GM21515 (cell line): ENCODE measurements around the gene CNKSR3.
"Not testable (repeated sequence)": the region's sequence is repeated elsewhere in the genome, so short reads cannot be mapped to it uniquely, and the experiment has no call there.

ENCODE experiments used
- ATAC-seq: cut with Tn5 transposase; IDR thresholded peaks from one replicate; pipeline ENCODE4 v1.9.1; 2021; ENCODE audit not compliant: unreplicated experiment

CNKSR3 gene

DNA sequence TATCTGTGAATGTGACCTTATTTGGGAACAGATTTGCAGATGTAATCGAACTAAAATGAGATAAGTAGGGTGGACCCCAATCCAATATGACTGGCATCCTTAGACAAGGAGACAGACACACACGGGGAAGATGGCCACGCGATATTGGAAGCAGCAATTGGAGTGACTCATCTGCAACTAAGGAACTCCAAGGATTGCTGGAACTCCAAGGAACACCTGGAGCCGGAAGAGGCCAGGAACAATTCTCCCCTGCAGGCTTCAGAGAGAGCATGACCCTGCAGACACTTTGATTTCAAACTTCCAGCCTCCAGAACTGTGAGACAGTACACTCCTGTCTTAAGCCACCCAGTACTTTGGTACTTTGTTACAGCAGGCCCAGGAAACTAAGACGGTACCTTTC, 19.5 kb upstream of the CNKSR3 start:
- no peak for ATAC-seq

DNA sequence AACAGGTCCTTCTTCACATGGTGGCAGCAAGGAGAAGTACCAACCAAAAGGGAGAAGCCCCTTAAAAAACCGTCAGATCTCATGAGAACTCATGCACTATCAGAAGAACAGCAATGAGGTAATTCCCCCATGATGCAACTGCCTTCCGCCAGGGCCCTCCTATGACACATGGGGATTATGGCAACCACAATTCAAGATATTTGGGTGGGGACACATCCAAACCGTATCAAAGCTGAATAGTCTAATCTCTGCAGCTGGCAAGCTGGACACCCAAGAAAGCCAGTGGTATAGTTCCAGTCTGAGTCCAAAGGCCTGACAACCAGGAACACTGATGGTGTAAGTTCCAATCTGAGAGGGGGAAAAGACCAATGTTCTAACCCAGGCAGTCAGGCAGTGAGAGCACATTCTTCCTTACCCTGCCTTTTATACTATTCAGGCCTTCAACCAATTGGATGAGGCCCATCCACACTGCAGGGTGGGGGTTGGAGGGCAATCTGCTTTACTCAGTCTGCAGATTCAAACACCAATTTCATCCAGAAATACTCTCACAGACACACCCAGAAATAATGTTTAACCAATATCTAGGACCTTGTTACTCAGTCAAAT, 17.9 kb upstream of the CNKSR3 start:
- no peak for ATAC-seq

DNA sequence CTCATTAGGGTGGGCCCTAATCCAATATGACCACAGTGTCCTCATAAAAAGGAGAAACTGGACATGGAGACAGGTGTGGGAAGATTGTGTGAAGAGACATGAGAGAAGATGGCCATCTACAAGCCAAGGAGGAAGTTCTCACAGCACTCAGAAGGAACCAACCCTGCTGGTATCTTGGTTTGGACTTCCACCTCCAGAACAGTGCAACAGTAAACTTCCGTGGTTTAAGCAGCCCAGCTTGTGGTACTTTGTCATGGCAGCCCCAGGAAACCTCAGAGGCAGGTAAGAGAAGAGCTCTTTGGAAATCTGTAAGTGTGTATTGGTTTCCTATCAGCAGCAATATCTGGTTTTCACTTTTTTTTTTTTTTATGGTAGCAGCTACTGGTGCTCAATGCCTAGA, 16.5 kb upstream of the CNKSR3 start:
- ATAC-seq = no peak

DNA sequence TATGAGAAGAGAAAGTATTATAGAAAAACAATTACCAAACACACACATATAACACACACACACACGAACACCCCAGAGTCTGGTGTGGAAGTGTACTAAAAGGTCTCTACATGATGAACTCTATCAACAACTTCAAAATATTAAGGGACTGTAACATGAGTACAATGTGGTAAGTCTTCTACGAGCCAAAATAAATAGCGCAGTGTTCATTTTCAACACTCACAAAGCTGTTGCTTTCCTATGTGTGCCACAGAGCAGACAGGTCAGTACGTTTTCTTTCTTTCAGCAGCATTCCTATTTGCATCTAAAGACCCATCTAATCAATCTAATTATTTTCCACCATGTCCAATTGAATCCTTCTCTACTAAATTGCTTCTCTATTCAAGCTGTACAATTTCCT, 12.1 kb upstream of the CNKSR3 start:
- no peak for ATAC-seq

DNA sequence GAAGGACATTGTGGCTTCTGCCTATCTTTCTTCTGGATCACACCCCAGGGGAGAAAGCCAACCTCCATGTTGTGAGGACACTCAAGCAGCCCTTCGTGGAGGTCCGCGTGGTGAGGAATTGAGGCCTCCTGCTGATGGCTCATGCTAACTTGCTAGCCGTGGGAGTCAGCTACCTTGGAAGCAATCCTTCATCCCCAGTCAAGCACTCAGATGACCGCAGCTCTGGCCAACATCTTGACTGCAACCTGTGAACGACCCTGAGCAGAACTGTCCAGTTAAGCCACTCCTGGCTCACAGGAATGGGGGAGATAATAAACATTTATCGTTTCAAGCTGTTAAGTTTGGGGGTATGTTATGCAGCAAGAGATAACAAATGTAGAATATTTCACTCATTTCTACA, 10.9 kb upstream of the CNKSR3 start:
- no peak for ATAC-seq

DNA sequence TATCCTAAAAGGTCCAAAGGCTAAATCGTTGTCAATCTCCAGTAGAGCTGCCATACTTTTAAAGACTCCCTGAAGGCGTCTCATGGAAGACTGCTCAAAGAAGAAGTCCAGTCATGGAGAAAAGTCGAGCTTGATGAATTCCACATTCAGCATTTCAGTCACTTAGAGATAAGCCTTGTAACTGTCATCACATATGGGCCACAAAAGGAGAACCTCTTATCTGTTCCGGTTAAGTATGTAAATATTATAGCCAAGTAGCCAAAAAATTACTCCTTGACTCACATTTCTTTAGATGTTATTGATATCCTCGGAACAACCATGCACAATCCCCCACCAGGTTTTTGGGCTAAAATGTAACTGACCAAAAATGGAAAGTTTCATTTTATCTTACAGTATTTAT, 9.8 kb upstream of the CNKSR3 start:
- no peak for ATAC-seq

DNA sequence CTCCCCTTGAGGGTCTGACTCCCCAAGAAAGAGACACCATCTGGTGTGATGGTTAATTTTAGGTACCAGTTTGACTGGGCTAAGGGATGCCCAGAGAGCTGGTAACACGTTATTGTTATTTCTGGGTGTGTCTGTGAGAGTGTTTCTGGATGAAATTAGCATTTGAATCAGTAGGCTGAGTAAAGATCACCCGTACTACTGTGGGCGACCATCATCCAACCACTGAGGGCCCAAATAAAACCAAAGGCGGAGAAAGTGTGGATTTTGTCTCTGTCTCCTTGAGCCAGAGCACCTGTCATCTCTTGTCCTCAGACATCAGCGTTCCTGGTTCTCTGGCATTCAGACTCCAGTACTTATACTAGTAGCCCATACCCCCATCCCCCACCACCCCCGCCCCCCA, 7.9 kb upstream of the CNKSR3 start:
- no peak for ATAC-seq

DNA sequence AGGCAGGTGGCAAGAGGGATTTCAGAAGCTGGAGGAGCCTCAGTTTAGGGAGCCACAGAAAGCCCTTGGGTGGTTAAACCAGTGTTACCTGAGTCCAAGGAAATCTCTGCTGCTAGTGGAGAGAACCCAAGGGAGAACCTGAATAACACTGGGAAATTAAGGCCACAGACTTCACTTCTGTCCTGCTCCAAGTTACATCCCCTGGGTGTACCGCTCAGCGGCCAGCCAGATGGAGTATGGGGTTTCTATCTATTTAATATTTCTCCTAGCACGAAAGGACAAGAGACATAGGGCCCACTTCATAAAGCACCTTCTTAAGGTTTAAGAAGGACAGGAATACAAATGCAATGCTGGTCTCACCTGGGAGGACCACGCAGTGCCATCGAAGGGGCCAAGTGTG, 5.8 kb upstream of the CNKSR3 start:
- no peak for ATAC-seq

DNA sequence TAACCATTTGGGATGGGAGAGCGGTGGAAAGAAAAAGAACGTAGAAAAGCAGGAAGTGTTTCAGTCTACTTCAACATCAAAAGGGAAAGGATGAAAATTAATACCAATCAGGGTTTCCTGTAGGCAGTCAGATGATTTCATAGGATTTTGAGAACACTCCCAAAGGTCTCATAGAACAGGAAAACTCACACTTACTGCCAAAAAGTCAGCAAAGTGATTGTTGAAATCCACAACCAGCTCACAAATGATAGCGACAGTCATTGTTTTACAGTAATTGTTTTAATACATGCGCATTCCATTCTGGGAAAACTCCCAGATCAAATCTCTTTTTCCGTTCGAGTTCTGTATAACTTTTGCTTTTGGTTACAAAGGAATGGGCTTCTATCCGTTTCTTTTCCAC, 5.3 kb upstream of the CNKSR3 start:
- ATAC-seq = no peak

DNA sequence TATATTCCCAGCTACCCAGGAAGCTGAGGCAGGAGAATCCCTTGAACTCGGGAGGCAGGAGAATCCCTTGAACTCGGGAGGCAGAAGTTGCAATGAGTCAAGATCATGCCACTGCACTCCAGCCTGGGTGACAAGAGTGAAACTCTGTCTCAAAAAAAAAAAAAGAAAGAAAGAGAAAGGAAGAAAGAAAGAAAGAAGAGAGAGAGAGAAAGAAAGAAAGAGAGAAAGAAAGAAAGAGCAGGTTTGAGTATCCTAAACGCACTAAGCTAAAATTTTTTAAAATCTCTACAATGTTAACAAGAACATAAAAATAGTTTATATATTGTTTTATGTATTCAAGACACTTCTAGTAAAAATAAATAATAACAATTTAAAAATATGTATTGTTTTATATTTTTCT, 4.6 kb upstream of the CNKSR3 start:
- ATAC-seq = not testable (repeated sequence)

DNA sequence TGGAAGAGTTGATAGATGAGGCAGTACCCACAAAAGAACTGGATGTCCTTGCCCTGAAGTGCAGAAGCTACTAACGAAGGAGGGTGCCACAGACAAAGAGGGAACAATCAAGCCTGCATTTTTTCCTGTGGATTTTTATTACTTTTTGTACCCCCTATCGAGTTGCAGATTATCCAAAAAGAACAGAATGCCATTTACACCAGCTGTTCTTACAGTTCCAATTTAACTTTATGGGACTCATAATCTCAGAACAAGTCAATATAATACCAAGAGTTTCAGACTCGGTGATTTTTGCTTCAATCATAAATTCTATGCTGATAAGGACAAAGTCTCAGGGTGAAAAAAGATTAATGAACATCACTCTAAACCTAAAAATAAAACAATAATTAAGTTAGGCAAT, 4.0 kb upstream of the CNKSR3 start:
- ATAC-seq = no peak

DNA sequence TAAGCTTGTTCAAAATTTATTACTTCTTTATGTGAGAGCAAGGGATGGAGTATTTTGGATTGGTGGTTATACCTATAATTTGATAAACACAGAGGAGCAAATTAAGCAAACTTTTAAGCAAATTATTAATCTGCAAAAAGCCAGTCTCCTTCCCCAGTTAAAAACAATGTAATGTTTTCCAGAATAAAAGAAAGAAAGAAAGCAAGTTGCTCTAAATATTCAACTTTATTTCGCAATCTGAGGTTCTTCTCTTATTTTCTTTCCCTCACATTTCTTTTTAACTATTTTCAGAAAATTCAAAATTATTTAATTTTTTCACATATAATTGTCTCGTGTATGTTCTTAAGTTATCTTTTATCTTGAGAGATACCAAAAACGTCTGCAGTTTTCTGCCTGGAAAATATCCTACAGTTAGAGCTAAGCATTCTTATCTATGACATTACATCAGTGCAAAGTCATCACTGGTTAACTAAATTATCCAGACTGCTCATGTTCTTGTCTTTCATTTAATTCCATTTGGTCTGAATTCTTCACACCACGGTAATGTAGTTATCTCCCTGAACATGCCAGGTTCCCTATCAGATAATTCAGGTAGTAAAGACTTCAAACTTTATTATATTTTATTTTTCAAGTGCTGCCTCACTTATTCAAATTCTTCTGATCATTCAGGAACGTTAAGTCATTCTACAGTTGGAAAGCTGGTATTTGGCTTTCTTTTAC, 3.3 kb upstream of the CNKSR3 start:
- ATAC-seq = no peak

DNA sequence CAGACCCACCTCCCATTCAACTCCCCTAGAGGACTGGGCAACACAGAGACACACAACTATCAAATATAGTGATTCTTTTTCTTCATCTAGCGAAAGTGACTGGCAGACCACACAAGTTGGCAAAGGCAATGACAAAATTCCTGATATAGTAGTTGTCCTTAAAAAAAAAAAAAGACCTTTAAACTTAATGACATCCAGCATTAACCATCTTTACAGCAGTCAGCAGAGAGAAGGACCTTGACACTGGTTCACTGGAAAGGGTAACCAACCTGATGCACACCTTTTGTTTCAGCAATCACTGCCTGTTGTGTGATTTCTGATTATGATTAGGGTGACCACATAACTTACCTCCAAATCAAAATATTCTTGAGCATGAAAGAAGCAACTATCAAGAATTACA, 1.7 kb upstream of the CNKSR3 start:
- no peak for ATAC-seq

DNA sequence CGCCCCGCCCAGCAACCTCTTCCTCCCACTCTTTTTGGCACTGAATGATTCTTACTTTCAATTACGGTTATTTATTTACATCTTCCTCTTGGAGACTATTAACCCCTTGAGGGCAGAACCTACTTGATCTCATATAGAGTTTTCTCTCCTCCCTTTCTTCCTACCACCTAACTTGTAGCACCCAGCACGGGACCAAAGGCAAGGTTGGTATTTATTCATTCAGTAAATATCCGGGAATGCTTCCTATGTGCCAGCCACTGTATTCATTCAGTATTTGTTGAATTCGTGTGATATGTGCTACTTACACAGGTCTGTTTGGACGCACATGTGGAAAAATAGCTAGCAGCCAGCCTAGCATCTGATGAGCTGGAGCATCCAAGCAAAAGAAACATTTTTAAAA, 1.3 kb upstream of the CNKSR3 start:
- no peak for ATAC-seq

DNA sequence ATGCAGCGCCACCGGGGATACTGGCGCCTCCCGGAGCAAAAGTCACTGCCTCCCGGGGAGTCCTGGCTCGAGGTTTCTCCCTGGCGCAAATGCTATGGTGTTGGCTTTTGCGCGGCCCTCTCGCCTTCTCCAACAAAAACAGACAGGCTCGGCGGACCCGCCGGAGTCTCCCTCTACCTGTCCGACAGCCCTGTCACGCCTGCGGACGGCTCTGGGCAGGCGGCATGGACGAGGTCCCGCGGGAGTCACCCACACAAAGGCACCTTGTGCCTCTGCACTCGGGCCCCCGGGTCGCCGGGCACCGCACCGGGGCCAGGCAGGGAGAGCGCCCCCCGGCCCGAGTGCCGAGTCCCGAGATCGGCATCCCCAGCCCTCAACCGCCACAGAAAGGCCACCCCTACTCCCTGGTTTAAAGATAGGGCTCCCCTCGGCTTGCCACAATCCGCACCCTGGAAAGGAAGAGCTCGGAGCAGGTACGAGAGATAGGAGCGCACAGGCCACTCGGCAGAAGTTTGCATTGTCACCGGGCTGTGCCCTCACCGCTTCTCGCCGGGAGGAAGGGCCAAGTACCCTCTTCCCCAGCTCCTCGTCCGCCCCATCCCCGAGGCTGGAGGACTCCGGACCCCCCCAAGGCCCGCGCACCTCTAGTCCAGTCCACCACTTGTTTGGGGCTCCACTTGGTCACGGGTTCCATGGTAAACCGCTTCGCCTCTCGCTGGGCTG, 903 bp downstream of the CNKSR3 start:
- peak; percentile 19 for ATAC-seq

DNA sequence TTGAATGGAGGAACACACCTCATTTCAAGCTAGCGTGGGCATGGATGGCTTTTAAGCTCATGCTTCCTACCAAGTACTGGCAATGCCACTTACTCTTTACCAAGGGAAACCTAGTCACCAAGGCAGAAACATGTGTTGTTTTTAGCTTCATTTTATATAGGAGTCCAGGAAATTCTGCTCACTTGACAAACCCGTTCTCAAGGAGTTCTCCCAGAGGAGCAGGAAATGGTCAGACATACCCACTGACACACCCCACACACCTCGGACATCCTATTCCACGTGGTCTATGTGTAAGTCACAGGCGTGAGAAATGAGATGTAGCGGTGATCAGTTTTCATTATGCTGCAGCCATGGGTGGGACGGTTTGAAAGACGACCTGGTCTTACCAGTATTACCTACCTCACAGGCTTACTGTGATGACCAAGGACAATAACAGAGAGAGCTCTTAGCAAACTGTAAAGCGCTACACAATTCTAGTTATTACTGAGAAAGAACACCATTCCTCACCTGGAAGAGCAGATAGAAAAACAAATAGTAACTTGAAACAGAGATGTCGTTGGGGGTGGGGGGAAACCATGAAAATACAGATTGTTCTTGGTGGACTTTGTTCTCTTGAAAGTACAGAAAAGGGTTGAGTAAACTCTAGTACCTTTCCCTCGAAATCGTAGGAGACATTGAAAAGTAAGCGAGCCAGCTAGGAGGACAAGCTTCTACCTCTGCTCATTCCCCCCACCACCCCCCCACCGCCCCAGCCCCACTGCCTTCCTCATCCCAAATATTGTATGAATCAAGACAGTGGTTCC, 1.7 kb downstream of the CNKSR3 start:
- no peak for ATAC-seq

DNA sequence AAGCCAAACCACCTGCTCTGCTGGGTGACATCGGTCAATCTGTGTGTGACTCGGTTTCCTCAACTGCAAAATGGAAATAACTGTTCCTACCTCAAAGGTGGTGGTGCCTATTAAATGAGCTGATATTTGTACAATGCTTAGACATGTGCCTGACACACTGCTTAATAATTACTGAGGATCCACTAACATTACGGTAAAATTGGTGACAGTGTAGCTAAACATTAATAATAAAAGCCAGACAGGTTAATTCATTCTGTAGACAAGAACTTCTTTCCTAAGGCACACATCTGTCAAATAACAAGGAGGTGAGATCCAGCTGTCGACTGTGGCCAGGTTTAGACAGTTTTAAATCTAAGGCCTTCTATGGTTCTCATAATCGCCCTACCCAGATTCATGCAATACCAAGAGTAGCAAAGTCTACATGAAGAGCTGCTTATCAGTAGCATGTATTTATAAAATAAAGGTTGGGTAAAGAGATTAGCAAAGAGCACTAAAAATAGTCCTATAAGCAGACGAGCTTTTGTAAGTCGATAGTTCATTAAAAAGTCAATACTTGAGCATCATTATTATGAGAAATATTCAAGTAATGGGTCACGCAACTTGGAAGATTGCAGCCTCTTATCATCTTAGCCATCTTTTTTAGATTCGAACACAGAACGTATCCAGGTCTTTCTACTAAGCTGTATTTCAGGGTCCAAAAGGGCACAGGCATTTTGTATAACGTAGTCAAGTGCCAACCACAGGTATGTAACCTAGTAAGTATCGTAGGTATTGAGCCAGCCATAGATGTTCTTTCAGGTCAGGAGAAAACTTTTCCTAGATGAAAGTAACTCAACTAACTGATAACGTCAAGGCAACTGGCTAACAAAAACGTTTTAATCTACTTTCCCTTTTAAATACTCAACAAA, 3.2 kb downstream of the CNKSR3 start:
- no peak for ATAC-seq

DNA sequence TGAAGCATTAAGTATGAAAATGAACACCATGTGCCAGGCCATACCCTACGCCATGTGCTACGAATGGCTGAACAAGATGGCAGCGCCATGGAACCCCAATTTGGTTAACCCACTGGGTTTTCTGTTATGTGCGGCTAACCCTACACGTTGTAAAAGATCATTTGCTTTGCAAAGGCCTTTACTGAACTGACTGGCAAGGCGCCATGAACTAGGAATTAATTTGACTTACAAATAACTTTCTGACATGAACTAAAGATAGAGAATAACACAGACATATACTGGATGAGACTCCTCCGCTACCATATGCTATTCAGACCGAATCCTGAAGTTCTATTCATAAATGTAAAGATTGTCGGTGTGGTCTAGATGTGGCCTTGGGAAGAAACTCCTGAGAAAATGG, 3.9 kb downstream of the CNKSR3 start:
- no peak for ATAC-seq

DNA sequence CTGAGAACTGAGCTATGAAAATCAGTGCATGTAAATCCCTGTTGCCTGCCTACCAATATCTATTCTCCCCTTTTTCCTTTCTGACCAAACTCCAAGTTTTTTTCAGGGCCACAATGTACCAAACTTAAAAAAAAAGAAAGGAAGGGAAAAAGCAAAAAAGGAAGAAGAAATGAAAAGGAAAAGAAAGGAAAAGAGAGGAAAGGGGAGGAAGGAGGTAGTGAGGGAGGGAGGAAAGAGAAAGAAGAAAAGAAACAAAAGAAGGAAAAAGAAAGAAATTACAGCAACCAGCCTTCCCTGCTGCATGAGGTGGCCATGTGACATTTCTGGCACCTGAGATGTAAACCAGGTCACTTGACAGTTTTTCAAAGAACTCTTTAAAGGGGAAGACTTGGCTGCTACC, 4.4 kb downstream of the CNKSR3 start:
- no peak for ATAC-seq

DNA sequence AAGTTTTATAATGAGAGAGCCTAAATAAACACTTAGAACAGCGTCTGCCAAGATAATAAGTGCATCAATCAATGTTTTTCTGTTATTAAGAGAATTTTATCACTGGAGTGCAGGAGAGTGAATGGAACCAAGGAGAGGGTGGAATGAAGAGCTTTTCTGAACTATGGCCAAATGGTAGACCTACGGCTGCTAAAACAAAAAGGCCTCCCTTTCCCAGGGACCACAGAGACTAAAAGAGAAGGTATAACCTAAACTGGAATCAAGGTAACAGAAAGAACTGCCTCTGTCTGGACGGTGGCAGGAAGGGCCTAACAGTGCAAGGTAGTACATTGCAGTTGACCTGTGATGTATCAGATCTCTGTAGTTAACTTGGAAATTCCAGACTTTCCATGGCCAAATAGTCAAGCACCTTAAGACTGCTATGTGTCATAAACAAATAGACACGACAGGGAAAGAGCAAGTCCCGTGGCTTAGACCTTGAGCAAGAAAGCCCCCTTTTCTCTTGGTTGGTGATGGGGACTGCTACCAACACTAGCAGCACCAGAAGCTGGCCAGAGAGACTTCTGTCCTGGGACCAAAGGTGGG, 5.5 kb downstream of the CNKSR3 start:
- ATAC-seq = no peak
